CD4-positive, alpha-beta T cell (primary cell): ENCODE measurements around the gene ELAVL1. TPM values are rescaled to one million over a fixed set of nuclear protein-coding genes. Genes with fewer than 3 reads are reported as not detected.
"Not testable (repeated sequence)": the region's sequence is repeated elsewhere in the genome, so short reads cannot be mapped to it uniquely, and the experiment has no call there.

Source experiments
- ATAC-seq: fragments of 200-7000 bp; cut with Tn5 transposase; one replicate; pipeline ENCODE4 v1.10.0; 2022; ENCODE audit warnings: mild to moderate bottlenecking; ENCODE audit not compliant: poor library complexity
- CTCF ChIA-PET: fragments of 350-600 bp; sonication (Branson Sonifier 250); formaldehyde crosslinking; loops from one replicate; lab custom pipeline; 2021; ENCODE audit warnings: antibody characterized with exemption, inconsistent platforms; lab: Charles Lee
- POLR2A ChIA-PET: fragments of 350-600 bp; sonication (Branson Sonifier 250); formaldehyde crosslinking; loops from one replicate; lab custom pipeline; 2021; ENCODE audit warnings: antibody characterized with exemption, inconsistent platforms; lab: Charles Lee
- DNase-seq, 14 experiments: peaks; one replicate each; pipeline ENCODE4 v3.0.0-alpha.2; 2013 to 2020; ENCODE audit warnings: mixed read lengths in 2 of 14
- H3K27ac ChIP-seq, 2 donors: one replicate each; pipeline versions ENCODE4 v1.5.1 to v1.7.0; 2013; ENCODE audit warnings: low read length in 2 of 2, low read depth in 1 of 2, mild to moderate bottlenecking in 1 of 2
- H3K27me3 ChIP-seq, 2 experiments: 1 replicate in 1 of 2; 2 replicates in 1 of 2; pipeline versions ENCODE4 v1.6.1 to v1.7.0; 2013; ENCODE audit warnings: low read length in 2 of 2, control low read depth in 1 of 2, mild to moderate bottlenecking in 1 of 2, moderate library complexity in 1 of 2; ENCODE audit not compliant: insufficient read depth in 2 of 2, control insufficient read depth in 1 of 2
- H3K36me3 ChIP-seq: one replicate; pipeline ENCODE4 v1.6.1; 2013; ENCODE audit warnings: low read length, control low read depth; ENCODE audit not compliant: insufficient read depth
- H3K4me1 ChIP-seq: one replicate; pipeline ENCODE4 v1.6.1; 2013; ENCODE audit warnings: low read length, control low read depth; ENCODE audit not compliant: insufficient read depth
- H3K4me3 ChIP-seq: one replicate; pipeline ENCODE4 v1.5.1; 2013; ENCODE audit warnings: mild to moderate bottlenecking, low read length, moderate library complexity
- H3K9me3 ChIP-seq, 2 experiments: 1 replicate in 1 of 2; 2 replicates in 1 of 2; pipeline versions ENCODE4 v1.6.1 to v1.7.0; 2013; ENCODE audit warnings: low read length in 2 of 2, mild to moderate bottlenecking in 2 of 2, control low read depth in 1 of 2, moderate library complexity in 1 of 2; ENCODE audit not compliant: control insufficient read depth in 1 of 2, insufficient read depth in 1 of 2
- H3K27ac Mint-ChIP-seq: one replicate; pipeline ENCODE4 v1.8.0; 2020; ENCODE audit warnings: mixed read lengths
- H3K27me3 Mint-ChIP-seq: one replicate; pipeline ENCODE4 v1.8.0; 2021; ENCODE audit warnings: mixed read lengths
- H3K36me3 Mint-ChIP-seq: one replicate; pipeline ENCODE4 v1.8.0; 2021; ENCODE audit warnings: low read depth, mixed read lengths
- H3K4me1 Mint-ChIP-seq: one replicate; pipeline ENCODE4 v1.8.0; 2021; ENCODE audit warnings: low read depth, mixed read lengths
- H3K4me3 Mint-ChIP-seq: one replicate; pipeline ENCODE4 v1.8.0; 2020; ENCODE audit warnings: mild to moderate bottlenecking, mixed read lengths
- H3K9me3 Mint-ChIP-seq: one replicate; pipeline ENCODE4 v1.8.0; 2020; ENCODE audit warnings: mixed read lengths
- CTCF ChIP-seq: fragments of 200-600 bp; IDR thresholded peaks from one replicate; pipeline ENCODE4 v1.8.0; 2022; ENCODE audit warnings: antibody characterized with exemption, mild to moderate bottlenecking
- intact Hi-C, 2 experiments: fragments of 100-400 bp; cut with DNase I in 1 of 2; cut with micrococcal nuclease in 1 of 2; formaldehyde crosslinking; loops; one replicate each; pipeline versions ENCODE4 v1.15.1 to v1.9.0; 2023 to 2025; cut with DNase I, micrococcal nuclease
- total RNA-seq, 174 experiments: library from RNA in 2 of 174; stranded (reverse) in 2 of 174; gene quantifications; one replicate each; pipeline ENCODE4 v1.2.3 and lab custom pipeline; 2021 to 2026

The ELAVL1 gene
- total RNA-seq, 2 experiments from 2014 or later = 17.1 to 20.8 TPM

DNA sequence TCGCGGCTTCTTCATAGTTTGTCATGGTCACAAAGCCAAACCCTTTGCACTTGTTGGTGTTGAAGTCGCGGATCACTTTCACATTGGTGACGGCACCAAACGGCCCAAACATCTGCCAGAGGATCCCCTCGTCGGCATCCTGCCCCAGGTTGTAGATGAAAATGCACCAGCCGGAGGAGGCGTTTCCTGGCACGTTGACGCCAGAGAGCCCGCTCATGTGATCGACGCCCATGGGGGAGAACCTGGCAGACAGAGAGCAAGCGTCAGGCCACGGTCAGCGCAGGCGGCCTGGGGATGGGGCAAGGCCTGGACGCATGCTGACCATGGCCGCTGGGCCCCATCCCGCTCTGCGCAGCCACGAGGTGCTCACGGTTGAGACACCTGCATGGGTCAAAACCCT, 41.9 kb downstream of the ELAVL1 start:
- Histone ChIP-seq H3K36me3 (peaks cover 74% of the 10 kb centered on the region), H3K27ac (no peak overlapping the region), H3K4me1 (no peaks in the 10 kb centered on the region), H3K27me3 (no peaks in the 10 kb centered on the region), H3K4me3 (no peak overlapping the region), H3K9me3 (no peaks in the 10 kb centered on the region)
- peaks cover 58% of the 10 kb centered on the region for H3K36me3 Mint-ChIP-seq
- POLR2A ChIA-PET = no interaction called here
- no peak overlapping the region for H3K4me3 Mint-ChIP-seq
- H3K9me3 Mint-ChIP-seq = no peaks in the 10 kb centered on the region
- CTCF ChIA-PET = no interaction called here
- no peak for DNase-seq
- no peaks in the 10 kb centered on the region for H3K4me1 Mint-ChIP-seq
- intact Hi-C loops = loop anchor here in 1 of 2 experiments (10.0 kb wide), 1 partner anchor 181 kb away; the partner anchor contains the start of gene FBN3
- no peak overlapping the region for H3K27ac Mint-ChIP-seq
- ATAC-seq = no peak
- no peak for TF ChIP-seq CTCF
- H3K27me3 Mint-ChIP-seq = no peaks in the 10 kb centered on the region

- ChIA-PET CTCF (no interaction called here), POLR2A (no interaction called here)
- Mint-ChIP-seq H3K36me3 (peaks cover 55% of the 10 kb centered on the region), H3K4me3 (no peak overlapping the region), H3K9me3 (no peaks in the 10 kb centered on the region), H3K27ac (no peak overlapping the region), H3K27me3 (no peaks in the 10 kb centered on the region), H3K4me1 (no peaks in the 10 kb centered on the region)
- DNase-seq = no peak
- no peak for TF ChIP-seq CTCF
- Histone ChIP-seq H3K27me3 (no peaks in the 10 kb centered on the region), H3K4me3 (no peak overlapping the region), H3K27ac (no peak overlapping the region), H3K9me3 (no peaks in the 10 kb centered on the region), H3K36me3 (peaks cover 66% of the 10 kb centered on the region), H3K4me1 (no peaks in the 10 kb centered on the region)
- intact Hi-C loops = loop anchor here in 1 of 2 experiments (10.0 kb wide), 1 partner anchor 182 kb away; the partner anchor contains the start of gene FBN3
- ATAC-seq = no peak
These were observed 42.7 kb downstream of the ELAVL1 start for GRCh38 chr19:7962644-7963268.

DNA sequence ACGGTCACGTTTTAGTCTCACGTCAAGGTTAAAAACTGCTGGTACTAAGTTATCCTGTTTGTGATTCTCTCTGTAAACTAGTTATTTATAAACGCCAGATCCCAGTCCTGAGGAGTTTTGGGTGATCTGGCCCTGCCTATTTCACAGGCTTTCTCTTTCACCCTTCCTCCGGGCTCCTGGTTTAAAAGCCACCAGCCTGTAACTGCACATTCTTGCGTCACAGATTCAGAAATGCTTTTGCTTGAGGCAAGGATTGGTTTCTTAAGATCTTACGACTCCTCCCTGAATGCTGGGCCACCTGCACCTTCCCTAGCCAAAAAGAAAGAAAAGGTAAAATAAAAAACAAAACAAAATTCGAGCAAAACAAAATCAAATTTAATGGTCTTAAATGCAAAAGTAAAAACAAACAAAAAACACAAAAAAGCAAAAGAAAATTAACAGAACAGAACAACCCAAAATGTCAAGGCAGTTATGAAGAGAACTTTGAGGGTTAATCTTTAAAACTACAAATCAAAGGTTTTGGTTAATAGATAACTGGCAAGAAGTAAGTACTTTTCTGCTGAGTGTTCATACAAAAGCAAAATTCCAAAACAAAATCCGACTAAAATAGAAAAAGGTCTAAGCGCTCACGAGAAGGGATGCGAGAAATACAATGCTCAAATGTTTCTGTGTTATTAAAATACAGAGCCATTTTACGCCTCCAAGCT, 43.4 kb downstream of the ELAVL1 start:
- POLR2A ChIA-PET = no interaction called here
- CTCF ChIA-PET = no interaction called here

DNA sequence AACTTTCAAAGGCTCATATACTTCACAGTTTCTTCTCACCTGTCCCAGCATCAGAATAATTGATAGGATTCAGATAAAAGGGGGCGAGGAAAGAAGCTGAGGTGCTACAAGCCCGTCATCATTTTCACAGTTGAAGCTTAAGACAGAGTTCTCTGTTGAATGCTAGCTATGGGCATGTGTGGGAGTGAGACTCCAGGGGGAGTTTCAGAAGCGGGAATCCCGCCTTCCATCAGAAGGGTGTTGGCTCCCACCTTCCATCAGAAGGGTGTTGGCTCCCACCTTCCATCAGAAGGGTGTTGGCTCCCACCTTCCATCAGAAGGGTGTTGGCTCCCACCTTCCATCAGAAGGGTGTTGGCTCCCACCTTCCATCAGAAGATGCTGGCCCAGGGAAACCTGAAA, 44.4 kb downstream of the ELAVL1 start:
- DNase-seq, H3K27ac Mint-ChIP-seq, H3K4me1 ChIP-seq, ATAC-seq, H3K4me1 Mint-ChIP-seq, H3K9me3 ChIP-seq, H3K4me3 ChIP-seq, H3K27me3 ChIP-seq, POLR2A ChIA-PET, H3K9me3 Mint-ChIP-seq, H3K27me3 Mint-ChIP-seq, CTCF ChIA-PET, H3K4me3 Mint-ChIP-seq, H3K27ac ChIP-seq: not testable (repeated sequence)
- H3K36me3 ChIP-seq = peaks cover 49% of the 10 kb centered on the region
- peaks cover 41% of the 10 kb centered on the region for H3K36me3 Mint-ChIP-seq
- intact Hi-C loops = loop anchor here in 1 of 2 experiments (10.0 kb wide), 1 partner anchor 184 kb away; the partner anchor contains the start of gene FBN3

More for the DNA sequence above, 43.4 kb downstream of the ELAVL1 start:
- no peak overlapping the region for H3K4me3 Mint-ChIP-seq
- H3K4me1 Mint-ChIP-seq = no peaks in the 10 kb centered on the region
- H3K9me3 Mint-ChIP-seq = no peaks in the 10 kb centered on the region
- no peaks in the 10 kb centered on the region for H3K27me3 ChIP-seq
- H3K4me1 ChIP-seq = no peaks in the 10 kb centered on the region
- no peak overlapping the region for H3K4me3 ChIP-seq
- H3K9me3 ChIP-seq = no peaks in the 10 kb centered on the region
- TF ChIP-seq CTCF = no peak
- H3K27ac Mint-ChIP-seq = no peak overlapping the region
- H3K27me3 Mint-ChIP-seq = no peaks in the 10 kb centered on the region
- ATAC-seq = no peak
- H3K36me3 Mint-ChIP-seq = peaks cover 48% of the 10 kb centered on the region
- peaks cover 59% of the 10 kb centered on the region for H3K36me3 ChIP-seq
- DNase-seq = no peak
- intact Hi-C loops = loop anchor here in 1 of 2 experiments (10.0 kb wide), 1 partner anchor 183 kb away; the partner anchor contains the start of gene FBN3
- no peak overlapping the region for H3K27ac ChIP-seq
